Fibroblast of villous mesenchyme (primary cell): ENCODE data around the gene COL4A2. TPM values are rescaled to one million over a fixed set of nuclear protein-coding genes. Genes with fewer than 3 reads are reported as not detected.

ENCODE experiments used
- DNase-seq: peaks from one replicate; pipeline ENCODE4 v3.0.0-alpha.2; 2010; ENCODE audit warnings: low read depth
- H3K4me3 ChIP-seq: 2 replicates; pipeline ENCODE4 v1.5.1; 2011; ENCODE audit warnings: low read depth, mild to moderate bottlenecking, low read length
- CTCF ChIP-seq: IDR thresholded peaks from 2 replicates; pipeline ENCODE4 v1.5.1; 2012; ENCODE audit warnings: low read depth, mild to moderate bottlenecking, low read length; ENCODE audit not compliant: insufficient read depth
- total RNA-seq: library from RNA; depleted of rRNA; stranded (reverse); fragments of >200 nt; gene quantifications from 2 replicates; pipeline ENCODE4 v1.2.3, GENCODE V29; 2012

COL4A2 gene
- total RNA-seq, 1 donor: 756 TPM

GRCh38 chr13:110336681-110337080 lies 29.6 kb downstream of the COL4A2 start:
- DNase-seq: peak; percentile 84
- TF ChIP-seq CTCF: no peak
- H3K4me3 ChIP-seq: no peak overlapping the region

DNA sequence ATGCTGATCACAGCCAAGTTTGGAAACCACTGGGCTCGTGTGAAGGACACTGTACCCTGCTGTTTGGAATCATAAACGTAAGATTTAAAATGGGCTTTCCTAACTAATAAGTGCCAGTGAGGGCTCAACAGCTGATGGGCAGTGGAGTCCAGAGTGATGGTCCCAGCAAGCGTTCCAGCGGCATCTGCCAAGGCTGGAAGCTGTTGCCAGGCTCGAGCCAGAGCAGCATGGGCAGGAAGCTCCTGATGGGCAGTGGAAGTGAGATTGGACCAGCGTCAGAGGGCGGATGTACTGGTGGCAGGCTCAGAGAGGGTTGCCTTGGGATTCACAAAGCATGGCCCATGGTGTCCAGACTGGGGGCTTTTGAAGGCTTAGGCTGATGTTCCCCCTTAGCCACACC lies 30.2 kb downstream of the COL4A2 start:
- TF ChIP-seq CTCF: no peak
- no peak overlapping the region for H3K4me3 ChIP-seq
- no peak for DNase-seq

GRCh38 chr13:110338441-110339101 lies 31.5 kb downstream of the COL4A2 start:
- peak; percentile 96 for DNase-seq
- H3K4me3 ChIP-seq: no peak overlapping the region
- no peak for TF ChIP-seq CTCF

DNA sequence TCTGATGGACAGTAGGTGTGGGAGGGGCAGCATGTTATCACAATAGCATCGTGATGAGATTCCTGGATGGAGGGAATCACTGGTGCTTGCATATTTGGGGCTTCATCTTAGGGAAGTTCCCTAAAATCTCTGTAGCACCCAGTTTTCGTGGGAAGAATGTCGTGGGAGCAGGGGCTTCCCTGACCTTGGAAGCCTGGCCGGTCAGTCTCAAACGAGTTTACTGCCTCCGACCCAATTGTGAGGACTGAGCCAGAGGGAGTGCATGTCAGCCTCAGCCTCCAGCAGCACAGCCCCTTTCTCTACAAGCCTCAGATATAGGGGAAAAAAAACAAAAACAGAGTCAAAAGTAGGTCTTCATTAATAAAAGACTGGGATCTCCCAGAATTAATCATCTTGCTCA lies 32.2 kb downstream of the COL4A2 start:
- no peak for DNase-seq
- no peak for TF ChIP-seq CTCF
- no peak overlapping the region for H3K4me3 ChIP-seq

DNA sequence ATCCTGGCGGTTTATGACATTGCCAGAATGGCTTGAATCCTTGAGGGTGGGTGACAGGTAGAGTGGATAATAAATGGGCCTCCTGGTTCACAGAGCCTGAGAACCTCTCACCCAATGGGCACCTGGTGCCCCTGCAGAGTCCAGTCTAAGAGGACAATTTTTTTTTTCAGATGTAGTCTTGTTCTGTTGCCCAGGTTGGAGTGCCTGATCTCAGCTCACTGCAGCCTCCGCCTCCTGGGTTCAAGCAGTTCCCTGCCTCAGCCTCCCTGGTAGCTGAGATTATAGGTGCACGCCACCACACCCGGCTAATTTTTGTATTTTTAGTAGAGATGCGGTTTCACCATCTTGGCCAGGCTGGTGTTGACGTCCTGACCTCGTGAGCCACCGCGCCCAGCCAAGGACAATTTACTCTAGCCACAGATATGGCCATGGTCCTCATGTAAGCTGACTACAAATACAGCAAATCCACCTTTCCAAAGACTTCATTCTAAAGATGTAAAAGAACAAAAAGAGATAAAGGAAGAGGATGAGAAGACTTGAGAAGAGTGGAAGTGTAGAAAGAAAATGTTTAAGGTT lies 33.0 kb downstream of the COL4A2 start:
- no peak for DNase-seq
- TF ChIP-seq CTCF: no peak
- H3K4me3 ChIP-seq: no peak overlapping the region

DNA sequence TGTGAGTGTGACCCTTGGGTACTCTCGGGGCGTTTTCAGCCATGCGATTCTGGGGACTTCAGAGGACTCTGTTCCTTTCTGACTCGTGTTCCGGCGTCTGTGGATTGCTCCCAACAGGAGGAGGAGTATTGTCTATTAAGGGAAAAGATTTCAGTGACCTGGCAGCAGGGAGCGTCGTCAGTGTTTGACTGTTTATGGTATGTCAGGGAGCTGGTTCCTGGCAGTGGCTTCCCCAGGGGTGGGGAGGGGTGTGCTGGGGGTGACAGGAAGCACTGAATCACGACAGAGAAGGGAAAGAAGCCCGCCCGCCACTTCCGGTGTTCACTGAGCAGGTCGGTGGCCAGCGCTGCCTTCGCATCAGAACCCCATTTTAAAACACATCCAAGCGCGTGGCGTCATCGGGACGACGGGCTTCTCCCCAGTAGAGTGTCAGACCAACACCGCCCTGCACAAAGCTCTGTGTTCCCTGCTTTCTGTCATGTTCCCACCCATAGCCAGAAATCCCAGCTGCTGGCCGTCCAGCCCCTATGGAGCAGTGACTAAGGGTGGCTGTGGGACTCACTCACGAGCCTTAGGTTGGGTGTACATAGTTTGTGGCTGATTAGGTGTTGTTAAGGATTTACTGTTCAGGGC lies 33.8 kb downstream of the COL4A2 start:
- peak; percentile 93 for DNase-seq
- H3K4me3 ChIP-seq: no peak overlapping the region
- no peak for TF ChIP-seq CTCF
